ENCODE data around the gene TSPAN4. TPM values are rescaled to one million over a fixed set of nuclear protein-coding genes. Genes with fewer than 3 reads are reported as not detected.

The TSPAN4 gene
- total and polyA plus RNA-seq, 2 of the 13 experiments (the other 11 are each of a cell fraction or from before 2014, with no cell fraction given): 31.7 to 68.3 TPM

DNA sequence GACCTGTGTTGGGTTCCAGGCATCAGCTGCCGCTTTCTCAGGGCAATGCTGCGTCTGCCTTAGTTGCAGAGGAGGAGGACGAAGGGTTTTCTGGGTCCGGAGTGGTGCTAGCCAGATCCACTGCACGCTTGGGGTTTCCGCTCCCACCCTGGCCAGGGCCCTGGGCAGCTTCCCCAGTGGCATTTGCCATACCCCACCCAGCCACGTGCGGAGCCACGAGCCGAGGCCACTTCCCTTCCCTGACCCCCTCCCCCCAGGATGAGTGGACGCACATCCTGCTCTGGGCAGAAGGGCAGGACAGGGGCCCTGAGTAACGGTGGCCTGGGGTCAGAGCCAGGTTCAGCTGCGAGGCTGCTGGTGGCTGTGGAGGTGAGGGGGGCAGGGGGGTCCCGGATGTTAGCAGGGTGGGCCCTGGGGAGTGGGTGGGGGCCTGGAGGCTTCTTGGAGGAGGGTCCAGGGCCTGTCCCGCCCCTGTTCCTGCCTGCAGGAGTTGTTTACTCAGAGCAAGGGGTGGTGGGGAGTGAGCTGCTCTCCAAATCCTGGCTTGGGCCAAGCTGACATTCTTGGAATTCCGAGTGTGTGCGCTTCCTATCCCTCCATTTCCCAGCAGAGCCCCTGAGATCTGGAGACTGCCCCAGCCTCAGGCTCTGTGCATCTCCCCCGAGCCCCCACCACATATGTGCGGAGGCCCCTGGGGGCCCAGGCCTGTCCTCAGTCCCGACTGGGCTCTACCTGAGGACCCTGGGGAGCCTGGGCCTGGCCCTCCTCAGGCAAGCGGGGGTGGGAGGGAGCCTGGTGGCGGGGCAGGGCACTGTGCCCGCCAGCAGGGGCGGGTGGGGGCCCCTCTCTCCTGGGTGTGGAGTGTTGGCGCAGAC lies 1.4 kb downstream of the TSPAN4 start (continued):
- TF ChIP-seq, protein P1, sequence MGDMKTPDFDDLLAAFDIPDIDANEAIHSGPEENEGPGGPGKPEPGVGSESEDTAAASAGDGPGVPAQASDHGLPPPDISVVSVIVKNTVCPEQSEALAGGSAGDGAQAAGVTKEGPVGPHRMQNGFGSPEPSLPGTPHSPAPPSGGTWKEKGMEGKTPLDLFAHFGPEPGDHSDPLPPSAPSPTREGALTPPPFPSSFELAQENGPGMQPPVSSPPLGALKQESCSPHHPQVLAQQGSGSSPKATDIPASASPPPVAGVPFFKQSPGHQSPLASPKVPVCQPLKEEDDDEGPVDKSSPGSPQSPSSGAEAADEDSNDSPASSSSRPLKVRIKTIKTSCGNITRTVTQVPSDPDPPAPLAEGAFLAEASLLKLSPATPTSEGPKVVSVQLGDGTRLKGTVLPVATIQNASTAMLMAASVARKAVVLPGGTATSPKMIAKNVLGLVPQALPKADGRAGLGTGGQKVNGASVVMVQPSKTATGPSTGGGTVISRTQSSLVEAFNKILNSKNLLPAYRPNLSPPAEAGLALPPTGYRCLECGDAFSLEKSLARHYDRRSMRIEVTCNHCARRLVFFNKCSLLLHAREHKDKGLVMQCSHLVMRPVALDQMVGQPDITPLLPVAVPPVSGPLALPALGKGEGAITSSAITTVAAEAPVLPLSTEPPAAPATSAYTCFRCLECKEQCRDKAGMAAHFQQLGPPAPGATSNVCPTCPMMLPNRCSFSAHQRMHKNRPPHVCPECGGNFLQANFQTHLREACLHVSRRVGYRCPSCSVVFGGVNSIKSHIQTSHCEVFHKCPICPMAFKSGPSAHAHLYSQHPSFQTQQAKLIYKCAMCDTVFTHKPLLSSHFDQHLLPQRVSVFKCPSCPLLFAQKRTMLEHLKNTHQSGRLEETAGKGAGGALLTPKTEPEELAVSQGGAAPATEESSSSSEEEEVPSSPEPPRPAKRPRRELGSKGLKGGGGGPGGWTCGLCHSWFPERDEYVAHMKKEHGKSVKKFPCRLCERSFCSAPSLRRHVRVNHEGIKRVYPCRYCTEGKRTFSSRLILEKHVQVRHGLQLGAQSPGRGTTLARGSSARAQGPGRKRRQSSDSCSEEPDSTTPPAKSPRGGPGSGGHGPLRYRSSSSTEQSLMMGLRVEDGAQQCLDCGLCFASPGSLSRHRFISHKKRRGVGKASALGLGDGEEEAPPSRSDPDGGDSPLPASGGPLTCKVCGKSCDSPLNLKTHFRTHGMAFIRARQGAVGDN (CRISPR knock-in tag; IDR thresholded peaks at IDR 0.05): peak; percentile 96
- TF ChIP-seq ZMYM2 (CRISPR knock-in tag; IDR thresholded peaks at IDR 0.05): peak; percentile 79; the same call in 1 of the 2 replicates
- no peak for TF ChIP-seq MBNL3 (CRISPR knock-in tag; conservative IDR thresholded peaks at IDR 0.05)
- TF ChIP-seq FOXC1 (CRISPR knock-in tag; IDR thresholded peaks at IDR 0.05; ENCODE audit: borderline replicate concordance): 0 out of 2 replicates have a peak, but pooled peaks have one; percentile 12
- TF ChIP-seq ZNF496 (CRISPR knock-in tag; IDR thresholded peaks at IDR 0.05; ENCODE audit: insufficient replicate concordance): no peak
- no peak for TF ChIP-seq RFX5 (IDR thresholded peaks at IDR 0.05; ENCODE audit: low read depth, low read length)
- TF ChIP-seq CCDC6 (CRISPR knock-in tag; IDR thresholded peaks at IDR 0.05): 0 out of 2 replicates have a peak, but pooled peaks have one; percentile 18
- TF ChIP-seq ZNF101 (CRISPR knock-in tag; IDR thresholded peaks at IDR 0.05; ENCODE audit: borderline replicate concordance, low read depth): no peak
- no peak for TF ChIP-seq ZNF703 (CRISPR knock-in tag; IDR thresholded peaks at IDR 0.05; ENCODE audit: borderline replicate concordance)
- no peak; the same call in 1 of the 2 replicates for TF ChIP-seq ZNF558 (CRISPR knock-in tag; IDR thresholded peaks at IDR 0.05; ENCODE audit: borderline replicate concordance)
- TF ChIP-seq KLF12 (CRISPR knock-in tag; IDR thresholded peaks at IDR 0.05; ENCODE audit: borderline replicate concordance): peak; percentile 10; the same call in 1 of the 2 replicates
- TF ChIP-seq PAWR (CRISPR knock-in tag; IDR thresholded peaks at IDR 0.05; ENCODE audit: borderline replicate concordance): no peak
- no peak; the same call in 1 of the 2 replicates for TF ChIP-seq NFKB2 (CRISPR knock-in tag; IDR thresholded peaks at IDR 0.05; ENCODE audit: borderline replicate concordance)
- TF ChIP-seq, protein P2, sequence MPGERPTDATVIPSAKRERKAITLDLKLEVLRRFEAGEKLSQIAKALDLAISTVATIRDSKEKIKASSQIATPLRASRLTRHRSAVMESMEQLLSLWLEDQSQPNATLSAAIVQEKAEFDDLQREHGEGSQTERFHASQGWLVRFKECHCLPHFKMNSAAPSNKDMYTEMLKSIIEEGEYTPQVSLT (CRISPR knock-in tag; IDR thresholded peaks at IDR 0.05; ENCODE audit: borderline replicate concordance, low read depth): no peak
- TF ChIP-seq, protein P3, sequence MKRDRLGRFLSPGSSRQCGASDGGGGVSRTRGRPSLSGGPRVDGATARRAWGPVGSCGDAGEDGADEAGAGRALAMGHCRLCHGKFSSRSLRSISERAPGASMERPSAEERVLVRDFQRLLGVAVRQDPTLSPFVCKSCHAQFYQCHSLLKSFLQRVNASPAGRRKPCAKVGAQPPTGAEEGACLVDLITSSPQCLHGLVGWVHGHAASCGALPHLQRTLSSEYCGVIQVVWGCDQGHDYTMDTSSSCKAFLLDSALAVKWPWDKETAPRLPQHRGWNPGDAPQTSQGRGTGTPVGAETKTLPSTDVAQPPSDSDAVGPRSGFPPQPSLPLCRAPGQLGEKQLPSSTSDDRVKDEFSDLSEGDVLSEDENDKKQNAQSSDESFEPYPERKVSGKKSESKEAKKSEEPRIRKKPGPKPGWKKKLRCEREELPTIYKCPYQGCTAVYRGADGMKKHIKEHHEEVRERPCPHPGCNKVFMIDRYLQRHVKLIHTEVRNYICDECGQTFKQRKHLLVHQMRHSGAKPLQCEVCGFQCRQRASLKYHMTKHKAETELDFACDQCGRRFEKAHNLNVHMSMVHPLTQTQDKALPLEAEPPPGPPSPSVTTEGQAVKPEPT (CRISPR knock-in tag; IDR thresholded peaks at IDR 0.05; ENCODE audit: low read depth): peak; percentile 68; the same call in 1 of the 2 replicates
- peak; percentile 81 for TF ChIP-seq ELF3 (CRISPR knock-in tag; IDR thresholded peaks at IDR 0.05)
- TF ChIP-seq ZBTB1 (CRISPR knock-in tag; IDR thresholded peaks at IDR 0.05; ENCODE audit: borderline replicate concordance): no peak
- TF ChIP-seq, protein P4, sequence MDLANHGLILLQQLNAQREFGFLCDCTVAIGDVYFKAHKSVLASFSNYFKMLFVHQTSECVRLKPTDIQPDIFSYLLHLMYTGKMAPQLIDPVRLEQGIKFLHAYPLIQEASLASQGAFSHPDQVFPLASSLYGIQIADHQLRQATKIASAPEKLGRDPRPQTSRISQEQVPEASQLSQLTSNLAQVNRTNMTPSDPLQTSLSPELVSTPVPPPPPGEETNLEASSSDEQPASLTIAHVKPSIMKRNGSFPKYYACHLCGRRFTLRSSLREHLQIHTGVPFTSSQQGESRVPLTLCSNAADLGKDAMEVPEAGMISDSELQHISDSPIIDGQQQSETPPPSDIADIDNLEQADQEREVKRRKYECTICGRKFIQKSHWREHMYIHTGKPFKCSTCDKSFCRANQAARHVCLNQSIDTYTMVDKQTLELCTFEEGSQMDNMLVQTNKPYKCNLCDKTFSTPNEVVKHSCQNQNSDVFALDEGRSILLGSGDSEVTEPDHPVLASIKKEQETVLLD (CRISPR knock-in tag; IDR thresholded peaks at IDR 0.05; ENCODE audit: low read depth): peak; percentile 26; the same call in 1 of the 2 replicates
- no peak for TF ChIP-seq ZNF256 (CRISPR knock-in tag; conservative IDR thresholded peaks at IDR 0.05)
